ENCODE data around the gene UQCRC2.
A peak's percentile ranks its signal among the peaks of the same experiment; 100 is the strongest.
"Not testable (repeated sequence)": the region's sequence is repeated elsewhere in the genome, so short reads cannot be mapped to it uniquely, and the experiment has no call there.

UQCRC2 gene

DNA sequence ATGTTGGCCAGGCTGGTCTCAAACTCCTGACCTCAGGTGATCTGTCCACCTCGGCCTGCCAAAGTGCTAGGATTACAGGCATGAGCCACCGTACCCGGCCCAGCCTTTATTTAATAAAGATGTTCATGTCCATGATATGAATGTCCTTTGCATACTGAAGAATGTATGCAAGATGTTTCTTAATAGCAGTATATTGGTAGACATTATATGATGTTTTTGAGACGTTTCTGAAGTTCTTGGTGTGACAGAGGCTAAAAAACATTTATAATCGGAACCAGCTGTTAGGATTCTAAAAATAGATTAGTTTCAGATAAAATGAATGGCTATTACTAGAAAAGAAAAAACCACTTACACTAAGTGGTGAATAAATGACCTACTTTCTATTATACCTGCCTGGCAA lies 36.0 kb downstream of the UQCRC2 start:
- Histone ChIP-seq H3K9ac (ENCODE audit: insufficient read length) (no peak overlapping the region), H3K27ac (no peak overlapping the region), H3K36me3 (ENCODE audit: insufficient read depth, low read length) (peaks cover 15% of the 10 kb centered on the region), H3K4me3 (no peak overlapping the region), H3K9me3 (ENCODE audit: low read depth, low read length) (no peaks in the 10 kb centered on the region)
- TF ChIP-seq POLR2AphosphoS5 (IDR thresholded peaks at IDR 0.05; ENCODE audit: borderline replicate concordance, low read depth, low read length) (no peak), EZH2 (IDR thresholded peaks at IDR 0.05) (no peak), FOXP2 (optimal IDR thresholded peaks at IDR 0.05; ENCODE audit: control extremely low read depth, extremely low read length, insufficient read depth) (no peak)
- no peak for DNase-seq (ENCODE audit: low read depth, low spot score)

DNA sequence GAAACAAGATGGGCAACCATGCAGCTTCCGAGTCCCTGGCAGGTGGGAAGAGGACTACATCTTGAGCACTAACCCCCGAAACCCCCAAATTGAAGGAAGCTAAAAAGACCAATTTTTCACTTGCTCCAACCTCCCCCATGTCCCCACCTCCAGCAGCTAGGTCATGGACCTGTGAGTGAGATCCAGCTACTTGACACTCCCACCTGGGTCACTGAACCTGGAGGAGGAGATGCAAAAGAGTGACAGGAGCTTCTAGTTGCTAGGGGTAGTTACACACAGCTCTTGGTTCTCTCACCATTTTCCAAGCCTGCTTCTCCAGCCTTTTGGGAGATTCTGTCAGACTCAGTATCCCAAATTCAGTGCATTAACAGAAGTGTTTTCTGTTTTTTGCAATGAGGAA lies 36.6 kb downstream of the UQCRC2 start:
- H3K9ac ChIP-seq (ENCODE audit: insufficient read length): no peak overlapping the region
- TF ChIP-seq POLR2AphosphoS5 (IDR thresholded peaks at IDR 0.05; ENCODE audit: borderline replicate concordance, low read depth, low read length) (no peak), FOXP2 (optimal IDR thresholded peaks at IDR 0.05; ENCODE audit: control extremely low read depth, extremely low read length, insufficient read depth) (no peak), EZH2 (IDR thresholded peaks at IDR 0.05) (no peak)

DNA sequence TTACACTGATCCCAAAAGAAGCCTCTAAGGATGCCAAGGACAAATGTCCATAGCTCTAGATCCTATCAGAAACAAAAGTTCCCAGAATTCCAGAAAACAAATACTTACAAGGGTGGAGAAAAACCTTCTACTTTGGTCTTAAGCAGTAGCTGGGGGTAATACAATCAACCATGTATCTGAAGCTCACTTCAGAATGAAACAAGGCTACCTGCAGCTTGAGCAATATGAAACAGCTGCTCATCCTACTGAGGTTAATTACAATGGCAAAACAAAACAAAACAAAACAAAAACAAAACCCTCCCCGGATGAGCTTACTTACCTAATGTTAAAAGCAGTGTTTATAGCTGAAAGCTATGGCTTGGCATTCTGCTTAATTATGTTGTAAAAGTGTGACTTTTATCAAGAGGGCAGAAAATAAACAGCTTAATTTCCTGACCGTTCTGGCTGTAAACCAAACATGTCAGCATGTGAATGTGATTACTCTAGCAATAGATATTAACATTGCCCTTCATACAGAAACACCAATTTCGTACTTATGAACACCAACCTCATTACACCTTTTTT lies 37.3 kb downstream of the UQCRC2 start:
- Histone ChIP-seq H3K9me3 (ENCODE audit: low read depth, low read length) (no peaks in the 10 kb centered on the region), H3K27ac (no peak overlapping the region), H3K9ac (ENCODE audit: insufficient read length) (no peak overlapping the region), H3K4me3 (no peak overlapping the region), H3K36me3 (ENCODE audit: insufficient read depth, low read length) (0 out of 2 replicates have a peak, but pooled peaks cover 5% of the 10 kb centered on the region)
- DNase-seq (ENCODE audit: low read depth, low spot score): no peak
- TF ChIP-seq POLR2AphosphoS5 (IDR thresholded peaks at IDR 0.05; ENCODE audit: borderline replicate concordance, low read depth, low read length) (no peak), FOXP2 (optimal IDR thresholded peaks at IDR 0.05; ENCODE audit: control extremely low read depth, extremely low read length, insufficient read depth) (no peak), EZH2 (IDR thresholded peaks at IDR 0.05) (no peak)

More for the DNA sequence above, 36.6 kb downstream of the UQCRC2 start:
- peaks cover 9% of the 10 kb centered on the region; the same call in 1 of the 2 replicates for H3K36me3 ChIP-seq (ENCODE audit: insufficient read depth, low read length)
- H3K27ac ChIP-seq: no peak overlapping the region
- H3K4me3 ChIP-seq: no peak overlapping the region
- no peaks in the 10 kb centered on the region for H3K9me3 ChIP-seq (ENCODE audit: low read depth, low read length)
- no peak for DNase-seq (ENCODE audit: low read depth, low spot score)

DNA sequence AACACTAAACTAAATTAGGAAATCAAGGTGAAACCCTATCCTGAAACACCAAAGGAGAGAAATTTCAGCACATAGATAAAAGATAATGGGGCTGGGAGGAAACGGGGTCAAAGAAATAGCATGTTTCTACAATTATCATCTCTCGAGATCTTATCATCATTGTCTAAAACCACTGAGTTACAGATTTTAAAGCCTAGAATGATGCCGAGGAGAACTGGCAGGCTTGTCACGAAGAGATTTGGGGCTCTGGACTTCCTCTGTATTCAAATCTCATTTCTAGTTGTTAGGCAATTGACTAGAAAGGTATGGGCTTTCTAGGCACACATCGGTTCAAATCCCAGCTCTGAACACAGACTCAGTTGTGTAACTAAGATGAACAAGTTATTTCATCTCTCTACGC lies 38.5 kb downstream of the UQCRC2 start:
- no peak overlapping the region for H3K27ac ChIP-seq
- no peak for TF ChIP-seq POLR2AphosphoS5 (IDR thresholded peaks at IDR 0.05; ENCODE audit: borderline replicate concordance, low read depth, low read length)
- TF ChIP-seq FOXP2 (optimal IDR thresholded peaks at IDR 0.05; ENCODE audit: control extremely low read depth, extremely low read length, insufficient read depth): no peak
- TF ChIP-seq EZH2 (IDR thresholded peaks at IDR 0.05): no peak
- H3K36me3 ChIP-seq (ENCODE audit: insufficient read depth, low read length): no peaks in the 10 kb centered on the region
- DNase-seq (ENCODE audit: low read depth, low spot score): no peak
- no peaks in the 10 kb centered on the region for H3K9me3 ChIP-seq (ENCODE audit: low read depth, low read length)
- H3K4me3 ChIP-seq: no peak overlapping the region
- H3K9ac ChIP-seq (ENCODE audit: insufficient read length): no peak overlapping the region

DNA sequence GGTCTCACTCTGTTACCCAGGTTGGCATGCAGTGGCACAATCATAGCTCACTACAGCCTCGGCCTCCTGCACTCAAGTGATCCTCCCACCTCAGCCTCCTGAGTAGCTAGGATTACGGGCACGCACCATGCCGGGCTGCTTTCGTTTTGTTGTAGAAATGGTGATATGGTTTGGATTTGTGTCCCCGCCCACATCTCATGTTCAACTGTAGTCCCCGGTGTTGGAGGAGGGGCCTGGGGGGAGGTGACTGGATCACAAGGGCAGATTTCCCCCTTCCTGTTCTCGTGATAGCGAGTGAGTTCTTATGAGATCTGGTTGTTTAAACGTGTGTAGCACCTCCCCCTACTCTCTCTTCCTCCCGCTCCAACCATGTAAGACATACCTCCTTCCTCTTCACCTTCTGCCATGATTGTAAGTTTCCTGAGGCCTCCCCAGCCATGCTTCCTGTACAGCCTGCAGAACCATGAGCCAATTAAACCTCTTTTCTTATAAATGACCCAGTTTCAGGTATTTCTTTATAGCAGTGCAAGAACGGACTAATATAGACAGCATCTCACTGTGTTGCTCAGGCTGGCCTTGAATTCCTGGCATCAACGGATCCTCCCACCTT lies 41.8 kb downstream of the UQCRC2 start:
- Histone ChIP-seq H3K9ac (ENCODE audit: insufficient read length) (no peak overlapping the region), H3K9me3 (ENCODE audit: low read depth, low read length) (no peaks in the 10 kb centered on the region), H3K36me3 (ENCODE audit: insufficient read depth, low read length) (no peaks in the 10 kb centered on the region), H3K4me3 (no peak overlapping the region), H3K27ac (no peak overlapping the region)
- DNase-seq (ENCODE audit: low read depth, low spot score): no peak
- no peak for TF ChIP-seq POLR2AphosphoS5 (IDR thresholded peaks at IDR 0.05; ENCODE audit: borderline replicate concordance, low read depth, low read length)
- TF ChIP-seq FOXP2 (optimal IDR thresholded peaks at IDR 0.05; ENCODE audit: control extremely low read depth, extremely low read length, insufficient read depth): no peak
- TF ChIP-seq EZH2 (IDR thresholded peaks at IDR 0.05): no peak

DNA sequence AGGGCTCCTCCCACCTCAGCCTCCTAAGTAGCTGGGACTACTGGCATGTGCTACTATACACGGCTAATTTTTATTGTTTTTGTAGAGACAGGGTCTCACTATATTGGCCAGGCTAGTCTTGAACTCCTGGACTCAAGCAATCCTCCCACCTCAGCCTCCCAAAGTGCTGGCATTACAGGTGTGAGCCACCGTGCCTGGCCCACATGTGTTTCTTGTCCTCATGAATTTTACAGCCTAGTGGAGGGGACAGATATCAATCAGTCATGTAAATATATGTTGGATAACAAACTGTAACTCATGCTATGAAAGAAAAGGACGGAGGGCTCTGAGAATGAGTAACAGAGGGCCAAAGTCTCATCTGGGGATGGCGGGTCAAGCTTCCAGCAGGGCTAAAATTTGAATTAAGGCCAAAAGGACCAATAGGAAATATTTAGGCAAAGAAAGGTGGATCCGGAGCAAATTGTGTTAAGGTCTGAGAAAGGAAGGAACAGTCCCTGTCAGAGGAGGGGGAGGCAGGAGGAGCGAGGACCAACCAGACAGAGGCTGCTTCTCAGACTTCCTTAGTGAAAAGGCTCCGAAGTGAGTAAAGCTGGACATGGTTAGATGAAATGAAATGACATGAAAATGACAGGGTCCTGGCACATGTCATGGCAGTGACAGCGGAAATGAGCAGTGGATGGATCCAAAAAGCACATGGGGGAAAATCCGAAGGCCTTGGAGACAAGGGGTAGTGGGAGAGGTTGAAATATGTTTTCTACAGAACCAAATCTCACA lies 43.9 kb downstream of the UQCRC2 start:
- Histone ChIP-seq H3K27ac (no peak overlapping the region), H3K36me3 (ENCODE audit: insufficient read depth, low read length) (no peaks in the 10 kb centered on the region), H3K9ac (ENCODE audit: insufficient read length) (no peak overlapping the region), H3K4me3 (no peak overlapping the region), H3K9me3 (ENCODE audit: low read depth, low read length) (no peaks in the 10 kb centered on the region)
- TF ChIP-seq POLR2AphosphoS5 (IDR thresholded peaks at IDR 0.05; ENCODE audit: borderline replicate concordance, low read depth, low read length) (no peak), EZH2 (IDR thresholded peaks at IDR 0.05) (no peak), FOXP2 (optimal IDR thresholded peaks at IDR 0.05; ENCODE audit: control extremely low read depth, extremely low read length, insufficient read depth) (no peak)
- DNase-seq (ENCODE audit: low read depth, low spot score): no peak

DNA sequence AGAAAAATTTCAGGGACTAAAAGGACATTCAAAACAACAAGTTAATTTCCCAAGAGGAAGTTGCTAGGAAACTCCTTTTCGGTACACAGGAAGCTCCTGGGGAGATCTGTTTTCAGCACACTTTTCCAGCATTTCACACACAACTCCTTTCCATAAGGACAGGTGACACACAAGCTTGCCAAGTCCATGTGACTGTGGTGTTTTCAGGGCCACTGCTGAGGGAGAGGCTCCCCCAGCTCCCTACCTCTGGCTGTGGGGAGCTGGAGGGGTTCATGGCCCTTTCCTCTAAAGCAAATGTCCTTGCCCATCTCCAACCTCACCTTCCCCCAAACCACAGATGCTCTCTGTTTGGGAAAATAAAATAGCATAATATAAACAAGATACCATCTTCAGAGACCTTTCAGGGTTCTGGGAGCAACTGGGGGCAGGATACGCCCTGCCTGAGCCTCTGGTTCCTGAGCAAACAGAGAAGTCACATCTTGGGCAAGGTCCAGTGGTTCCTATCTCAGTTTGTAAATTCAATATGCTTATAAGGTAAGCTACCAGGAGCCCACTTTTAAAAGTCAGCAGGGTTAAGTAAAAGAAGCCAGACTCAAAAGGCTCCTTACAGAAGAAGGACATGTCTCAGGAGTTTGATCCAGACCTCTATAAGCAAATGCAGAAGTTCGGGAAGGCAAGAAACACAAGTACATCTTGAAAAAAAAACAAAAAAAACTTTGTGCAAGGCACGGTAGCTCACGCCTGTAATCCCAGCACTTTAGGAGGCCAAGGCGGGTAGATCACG lies 44.7 kb downstream of the UQCRC2 start:
- Histone ChIP-seq H3K9ac (ENCODE audit: insufficient read length) (peak overlapping the region; percentile 5), H3K27ac (no peak overlapping the region), H3K36me3 (ENCODE audit: insufficient read depth, low read length) (no peaks in the 10 kb centered on the region), H3K9me3 (ENCODE audit: low read depth, low read length) (no peaks in the 10 kb centered on the region), H3K4me3 (no peak overlapping the region)
- DNase-seq (ENCODE audit: low read depth, low spot score): no peak
- TF ChIP-seq FOXP2 (optimal IDR thresholded peaks at IDR 0.05; ENCODE audit: control extremely low read depth, extremely low read length, insufficient read depth): no peak
- TF ChIP-seq EZH2 (IDR thresholded peaks at IDR 0.05): no peak

DNA sequence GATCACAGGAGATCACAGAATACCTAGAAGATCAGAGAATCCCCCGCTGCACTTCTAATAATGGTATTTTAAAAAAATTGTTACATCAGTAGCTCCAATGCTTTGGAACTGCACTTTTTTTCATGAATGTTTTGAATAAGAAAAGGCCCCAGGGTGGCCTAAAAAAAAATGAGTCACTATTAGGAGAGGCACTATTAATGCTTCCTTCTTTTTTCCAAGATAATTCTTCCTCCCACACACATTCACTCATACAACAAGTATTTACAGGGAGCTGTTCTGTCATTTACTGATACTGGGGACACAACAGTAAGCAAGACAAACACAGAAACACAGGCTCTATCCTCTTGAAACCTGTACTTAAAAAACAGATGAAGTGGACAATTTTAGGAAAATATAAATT lies 48.4 kb downstream of the UQCRC2 start:
- no peaks in the 10 kb centered on the region for H3K36me3 ChIP-seq (ENCODE audit: insufficient read depth, low read length)
- H3K9ac ChIP-seq (ENCODE audit: insufficient read length): no peak overlapping the region
- no peak for DNase-seq (ENCODE audit: low read depth, low spot score)
- no peak overlapping the region for H3K27ac ChIP-seq
- H3K9me3 ChIP-seq (ENCODE audit: low read depth, low read length): no peaks in the 10 kb centered on the region
- H3K4me3 ChIP-seq: no peak overlapping the region; the same call in 1 of the 2 replicates
- TF ChIP-seq POLR2AphosphoS5 (IDR thresholded peaks at IDR 0.05; ENCODE audit: borderline replicate concordance, low read depth, low read length) (no peak), EZH2 (IDR thresholded peaks at IDR 0.05) (no peak), FOXP2 (optimal IDR thresholded peaks at IDR 0.05; ENCODE audit: control extremely low read depth, extremely low read length, insufficient read depth) (no peak)

DNA sequence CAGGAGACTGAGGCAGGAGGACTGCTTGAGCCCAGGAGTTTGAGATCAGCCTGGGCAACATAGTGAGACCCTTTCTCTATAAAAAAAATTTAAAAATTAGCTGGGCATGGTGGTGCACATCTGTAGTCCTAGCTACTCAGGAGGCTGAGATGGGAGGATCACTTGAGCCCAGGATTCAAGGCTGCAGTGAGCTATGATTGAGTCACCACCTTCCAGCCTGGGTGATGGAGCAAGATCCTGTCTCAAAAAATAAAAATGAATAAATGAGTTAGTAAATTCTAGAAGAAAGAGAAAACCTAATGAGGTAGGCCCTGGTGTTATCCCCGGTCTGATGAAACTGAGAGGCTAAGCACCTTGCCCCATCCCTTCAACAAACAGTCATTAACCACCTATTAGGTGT lies 48.9 kb downstream of the UQCRC2 start:
- not testable (repeated sequence) for H3K9me3 ChIP-seq (ENCODE audit: low read depth, low read length); H3K27ac ChIP-seq; H3K4me3 ChIP-seq; DNase-seq (ENCODE audit: low read depth, low spot score); H3K36me3 ChIP-seq (ENCODE audit: insufficient read depth, low read length); H3K9ac ChIP-seq (ENCODE audit: insufficient read length)
